Endothelial cell of umbilical vein (primary cell): Measurements from ENCODE around the gene SOX30. TPM values are rescaled to one million over a fixed set of nuclear protein-coding genes. Genes with fewer than 3 reads are reported as not detected.
"Not testable (repeated sequence)": the region's sequence is repeated elsewhere in the genome, so short reads cannot be mapped to it uniquely, and the experiment has no call there.

Source experiments
- BruUV-seq: library from RNA; stranded (reverse); fragments of 400-500 nt; replicated peaks from 2 replicates; lab custom pipeline; 2021; lab: Mats Ljungman, UMichigan
- CTCF ChIA-PET: fragments of 300-600, 350-600 bp; sonication (Branson Sonifier 250); formaldehyde crosslinking; loops from one replicate; lab custom pipeline; 2021; ENCODE audit warnings: antibody characterized with exemption, inconsistent platforms; lab: Charles Lee
- POLR2A ChIA-PET: fragments of 300-600, 350-600 bp; sonication (Branson Sonifier 250); formaldehyde crosslinking; loops from one replicate; lab custom pipeline; 2021; ENCODE audit warnings: antibody characterized with exemption, inconsistent platforms; lab: Charles Lee
- DNase-seq: peaks from one replicate; pipeline ENCODE4 v3.0.0-alpha.2; 2011; ENCODE audit warnings: low read depth, low spot score
- FAIRE-seq: peaks from 2 replicates; lab custom pipeline; 2011; peaks lifted over from hg19 to GRCh38; lab: Jason Lieb, UNC
- H2AFZ ChIP-seq: 2 replicates; pipeline ENCODE4 v1.6.0; 2012; ENCODE audit warnings: low read depth, low read length, control low read depth, inconsistent platforms
- H3K27ac ChIP-seq: 2 replicates; pipeline ENCODE4 v1.5.1; 2011; ENCODE audit warnings: low read depth, mild to moderate bottlenecking, control low read depth, low read length, moderate library complexity; ENCODE audit not compliant: insufficient read depth
- H3K27me3 ChIP-seq, 2 experiments: 2 replicates each; pipeline versions ENCODE4 v1.6.0 to v1.6.1; 2011; ENCODE audit warnings: low read length in 2 of 2, mixed read lengths in 1 of 2; ENCODE audit not compliant: control insufficient read depth in 2 of 2, insufficient read depth in 2 of 2
- H3K36me3 ChIP-seq, 2 experiments: 2 replicates in 1 of 2; 3 replicates in 1 of 2; pipeline ENCODE4 v1.5.1; 2011; ENCODE audit warnings: low read length in 2 of 2, mild to moderate bottlenecking in 1 of 2, moderate library complexity in 1 of 2; ENCODE audit not compliant: control insufficient read depth in 2 of 2, insufficient read depth in 2 of 2; ENCODE audit errors: extremely low read depth in 1 of 2
- H3K4me1 ChIP-seq: 3 replicates; pipeline ENCODE4 v1.5.1; 2011; ENCODE audit warnings: mild to moderate bottlenecking, low read length; ENCODE audit not compliant: control insufficient read depth, insufficient read depth; ENCODE audit errors: extremely low read depth
- H3K4me2 ChIP-seq: 2 replicates; pipeline ENCODE4 v1.6.1; 2011; ENCODE audit warnings: low read length, control low read depth, mixed read lengths; ENCODE audit not compliant: insufficient read depth
- H3K4me3 ChIP-seq, 3 experiments: fragments of 200-600 bp in 1 of 3; sonication (generic), shearing (Covaris generic) in 1 of 3; replicated peaks in 1 of 3; 2 replicates each; pipeline ENCODE4 v1.5.1; 2011 to 2016; ENCODE audit warnings: control low read depth in 3 of 3, low read length in 3 of 3, mild to moderate bottlenecking in 2 of 3, inconsistent platforms in 1 of 3, low read depth in 1 of 3, moderate library complexity in 1 of 3; ENCODE audit not compliant: insufficient read depth in 1 of 3
- H3K79me2 ChIP-seq: 2 replicates; pipeline ENCODE4 v1.6.0; 2012; ENCODE audit warnings: low read length, inconsistent platforms; ENCODE audit not compliant: control insufficient read depth, insufficient read depth
- H3K9ac ChIP-seq: replicated peaks from 2 replicates; pipeline ENCODE3; 2011; ENCODE audit warnings: low read length, control low read depth; ENCODE audit not compliant: insufficient read depth; ENCODE audit errors: extremely low read depth
- H3K9me1 ChIP-seq: replicated peaks from 3 replicates; pipeline ENCODE4 v1.6.0; 2011; ENCODE audit warnings: mild to moderate bottlenecking, low read length; ENCODE audit not compliant: control insufficient read depth, insufficient read depth; ENCODE audit errors: extremely low read depth
- H3K9me3 ChIP-seq: replicated peaks from 2 replicates; pipeline ENCODE4 v1.5.1; 2012; ENCODE audit warnings: low read length, inconsistent platforms; ENCODE audit not compliant: control insufficient read depth, insufficient read depth
- H4K20me1 ChIP-seq: replicated peaks from 2 replicates; pipeline ENCODE3; 2011; ENCODE audit warnings: mild to moderate bottlenecking, low read length; ENCODE audit not compliant: control insufficient read depth, insufficient read depth; ENCODE audit errors: extremely low read depth
- dilution Hi-C: fragments of 300-500 bp; cut with MboI; formaldehyde crosslinking; loops from one replicate; pipeline ENCODE4 v1.15.0; 2019; ENCODE audit warnings: low sequenced_read_pairs; ENCODE audit not compliant: extremely low pct_ligation_motif_present
- intact Hi-C: fragments of 100-400 bp; cut with micrococcal nuclease; formaldehyde crosslinking; loops from one replicate; pipeline ENCODE4 v1.10.0; 2022
- polyA plus RNA-seq, 4 experiments: library from polyadenylated mRNA; depleted of rRNA in 3 of 4; stranded (reverse) in 3 of 4; unstranded in 1 of 4; fragments of >200 nt; gene quantifications; 2 replicates each; pipeline versions ENCODE4 v1.2.1 to v1.2.3, GENCODE V29; 2011 to 2012; ENCODE audit warnings: missing spikeins in 1 of 4
- total RNA-seq: library from RNA; stranded (reverse); gene quantifications from 2 replicates; pipeline ENCODE4 v1.2.3, GENCODE V29; 2021

SOX30 gene
- total and polyA plus RNA-seq, 2 donors (not counting 3 experiments of a cell fraction or from before 2014, with no cell fraction given): not detected

- H3K9ac ChIP-seq, FAIRE-seq, intact Hi-C loops, H3K27me3 ChIP-seq, BruUV-seq, H3K36me3 ChIP-seq, H3K9me1 ChIP-seq, CTCF ChIA-PET, H3K4me1 ChIP-seq, DNase-seq, H3K4me2 ChIP-seq, POLR2A ChIA-PET, H3K79me2 ChIP-seq, dilution Hi-C loops, H2AFZ ChIP-seq, H4K20me1 ChIP-seq, H3K4me3 ChIP-seq, H3K27ac ChIP-seq, H3K9me3 ChIP-seq: not testable (repeated sequence)
Measured at GRCh38 chr5:157696154-157696553, 43.9 kb upstream of the SOX30 start.

GRCh38 chr5:157693816-157694215 is 41.6 kb upstream of the SOX30 start:
- dilution Hi-C loops, H3K79me2 ChIP-seq, H3K27ac ChIP-seq, H3K9me3 ChIP-seq, H3K36me3 ChIP-seq, DNase-seq, H3K9me1 ChIP-seq, H2AFZ ChIP-seq, H3K9ac ChIP-seq, H3K4me2 ChIP-seq, POLR2A ChIA-PET, H3K4me3 ChIP-seq, intact Hi-C loops, CTCF ChIA-PET, H4K20me1 ChIP-seq, H3K4me1 ChIP-seq, FAIRE-seq, BruUV-seq, H3K27me3 ChIP-seq: not testable (repeated sequence)
